ENCODE measurements around the gene ST6GAL1.
"Not testable (repeated sequence)": the region's sequence is repeated elsewhere in the genome, so short reads cannot be mapped to it uniquely, and the experiment has no call there.

Gene ST6GAL1, protein sequence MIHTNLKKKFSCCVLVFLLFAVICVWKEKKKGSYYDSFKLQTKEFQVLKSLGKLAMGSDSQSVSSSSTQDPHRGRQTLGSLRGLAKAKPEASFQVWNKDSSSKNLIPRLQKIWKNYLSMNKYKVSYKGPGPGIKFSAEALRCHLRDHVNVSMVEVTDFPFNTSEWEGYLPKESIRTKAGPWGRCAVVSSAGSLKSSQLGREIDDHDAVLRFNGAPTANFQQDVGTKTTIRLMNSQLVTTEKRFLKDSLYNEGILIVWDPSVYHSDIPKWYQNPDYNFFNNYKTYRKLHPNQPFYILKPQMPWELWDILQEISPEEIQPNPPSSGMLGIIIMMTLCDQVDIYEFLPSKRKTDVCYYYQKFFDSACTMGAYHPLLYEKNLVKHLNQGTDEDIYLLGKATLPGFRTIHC

DNA sequence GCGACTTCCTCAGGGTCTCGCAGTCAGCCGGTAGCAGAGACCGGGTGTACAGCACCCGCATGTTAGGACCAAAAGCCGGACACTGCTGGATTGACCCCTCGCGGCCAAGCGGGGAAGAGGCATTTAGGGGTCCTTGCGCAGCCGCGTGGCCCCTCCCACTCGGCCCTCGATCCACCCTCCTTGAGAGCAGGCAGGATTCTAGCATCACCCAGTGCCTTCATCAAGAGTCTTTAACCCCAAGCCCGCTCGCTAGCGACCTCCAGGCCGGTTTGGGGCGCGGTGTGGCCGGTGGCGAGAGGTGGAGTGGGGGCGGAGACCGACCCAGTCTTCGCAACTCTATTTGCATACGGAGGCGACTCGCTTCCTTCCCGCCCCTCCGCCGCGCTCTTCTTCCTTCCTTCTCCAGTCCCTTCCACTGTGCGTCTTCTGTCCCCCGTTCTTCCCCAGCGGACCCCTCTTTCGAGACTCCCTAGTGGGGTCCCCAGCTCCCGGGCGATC lies at the start of gene ST6GAL1:
Gene ST6GAL1 (plus strand): TSS at position 384 of the 498 bp plus-strand sequence. CDS start 112,178 bp downstream, outside the sequence.
- no peak for DNase-seq

DNA sequence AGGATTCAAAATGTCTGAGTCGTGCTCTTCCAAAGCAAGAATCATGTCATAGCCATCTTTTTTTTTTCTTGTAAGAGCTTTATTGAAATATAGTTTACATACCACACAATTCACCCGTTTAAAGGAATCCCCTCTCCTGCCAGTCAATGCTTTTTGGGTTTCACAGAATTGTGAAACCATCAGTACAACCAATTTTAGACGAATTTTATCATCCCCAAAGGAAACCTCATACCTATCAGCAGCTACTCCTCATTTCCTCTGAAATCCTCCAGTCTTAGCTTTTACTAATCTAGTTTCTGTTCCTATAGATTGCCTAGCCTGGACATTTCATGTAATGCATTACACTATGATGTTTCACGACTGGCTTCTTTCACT lies 48.2 kb upstream of the ST6GAL1 start:
- DNase-seq: no peak

- no peak for DNase-seq
Measured at GRCh38 chr3:186882881-186883685, 47.2 kb upstream of the ST6GAL1 start.

- no peak for DNase-seq
Measured at GRCh38 chr3:186883686-186884058, 46.7 kb upstream of the ST6GAL1 start.

DNA sequence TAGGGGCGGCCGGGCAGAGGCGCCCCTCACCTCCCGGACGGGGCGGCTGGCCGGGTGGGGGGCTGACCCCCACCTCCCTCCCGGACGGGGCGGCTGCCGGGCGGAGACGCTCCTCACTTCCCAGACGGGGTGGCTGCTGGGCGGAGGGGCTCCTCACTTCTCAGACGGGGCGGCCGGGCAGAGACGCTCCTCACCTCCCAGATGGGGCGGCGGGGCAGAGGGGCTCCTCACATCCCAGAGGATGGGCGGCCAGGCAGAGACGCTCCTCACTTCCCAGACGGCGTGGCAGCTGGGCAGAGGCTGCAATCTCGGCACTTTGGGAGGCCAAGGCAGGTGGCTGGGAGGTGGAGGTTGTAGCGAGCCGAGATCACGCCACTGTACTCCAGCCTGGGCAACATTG lies 45.5 kb upstream of the ST6GAL1 start:
- DNase-seq: not testable (repeated sequence)

DNA sequence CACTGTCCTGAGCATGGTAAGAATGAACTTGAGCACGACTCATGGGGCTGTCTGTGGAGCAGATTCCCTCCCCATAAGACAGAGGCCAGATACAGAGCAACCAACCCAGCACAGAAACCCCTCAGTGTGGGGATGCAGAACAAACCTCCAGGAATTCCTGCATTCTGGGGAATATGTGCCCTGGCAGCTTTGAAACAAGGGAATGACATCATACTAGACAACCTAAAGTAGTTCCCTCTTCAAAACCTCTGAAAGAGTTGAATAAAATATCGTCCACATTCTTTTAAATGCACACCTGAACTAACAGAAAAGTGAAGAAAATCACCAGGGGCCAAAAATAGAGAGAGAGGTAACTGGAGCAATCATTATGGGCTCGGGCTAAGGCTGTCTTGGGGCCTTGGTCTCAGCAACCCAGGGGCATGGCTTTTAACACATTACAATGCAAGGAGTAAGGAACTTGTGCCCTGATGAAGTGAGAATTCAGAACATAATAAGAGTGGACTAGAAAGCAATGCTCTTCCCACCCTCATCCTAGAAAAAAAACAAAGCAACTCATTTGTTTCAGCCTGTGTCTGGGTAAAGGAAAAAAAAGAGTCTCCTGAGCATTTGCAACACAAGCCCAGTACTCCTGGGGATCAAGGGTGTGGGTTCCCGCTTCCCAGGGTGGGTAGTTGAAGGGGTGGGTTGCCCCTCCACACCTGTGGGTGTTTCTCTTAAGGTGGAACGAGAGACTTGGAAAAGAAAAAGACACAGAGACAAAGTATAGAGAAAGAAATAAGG lies 43.9 kb upstream of the ST6GAL1 start:
- DNase-seq: no peak

- not testable (repeated sequence) for DNase-seq
Measured at GRCh38 chr3:186887507-186887938, 42.8 kb upstream of the ST6GAL1 start.

DNA sequence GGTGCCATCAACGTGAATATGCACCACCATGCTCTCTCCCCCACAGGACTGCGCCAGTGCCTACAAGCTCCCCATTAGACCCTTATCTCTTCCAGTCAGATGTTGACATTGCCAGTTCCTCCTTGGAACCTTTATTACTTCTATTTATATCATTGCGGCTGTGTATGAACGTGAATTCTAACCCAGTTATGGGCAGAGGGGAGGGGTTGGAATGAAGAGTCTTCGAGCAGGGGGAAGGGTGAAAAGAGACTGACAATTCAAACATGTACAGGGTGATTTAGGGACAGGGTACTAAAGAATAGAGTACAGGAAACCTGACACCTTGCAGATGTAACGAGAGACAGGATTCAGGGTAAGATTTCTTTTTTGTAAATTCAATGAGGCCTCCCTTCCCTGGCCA lies 41.8 kb upstream of the ST6GAL1 start:
- DNase-seq: peak; percentile 90

- not testable (repeated sequence) for DNase-seq
Measured at GRCh38 chr3:186889698-186890097, 40.6 kb upstream of the ST6GAL1 start.

GRCh38 chr3:186890911-186891310 lies 39.4 kb upstream of the ST6GAL1 start:
- no peak for DNase-seq

DNA sequence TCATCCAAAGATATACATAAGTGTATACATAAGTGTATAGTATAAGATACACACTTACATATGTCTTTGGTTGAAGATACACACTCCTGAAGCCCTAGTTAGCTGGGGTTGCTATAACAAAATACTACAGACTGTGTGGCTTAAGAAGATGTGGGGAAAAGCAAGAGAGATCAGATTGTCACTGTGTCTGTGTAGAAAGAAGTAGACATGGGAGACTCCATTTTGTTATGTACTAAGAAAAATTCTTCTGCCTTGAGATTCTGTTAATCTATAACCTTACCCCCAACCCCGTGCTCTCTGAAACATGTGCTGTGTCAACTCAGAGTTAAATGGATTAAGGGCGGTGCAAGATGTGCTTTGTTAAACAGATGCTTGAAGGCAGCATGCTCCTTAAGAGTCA lies 37.3 kb upstream of the ST6GAL1 start:
- not testable (repeated sequence) for DNase-seq

DNA sequence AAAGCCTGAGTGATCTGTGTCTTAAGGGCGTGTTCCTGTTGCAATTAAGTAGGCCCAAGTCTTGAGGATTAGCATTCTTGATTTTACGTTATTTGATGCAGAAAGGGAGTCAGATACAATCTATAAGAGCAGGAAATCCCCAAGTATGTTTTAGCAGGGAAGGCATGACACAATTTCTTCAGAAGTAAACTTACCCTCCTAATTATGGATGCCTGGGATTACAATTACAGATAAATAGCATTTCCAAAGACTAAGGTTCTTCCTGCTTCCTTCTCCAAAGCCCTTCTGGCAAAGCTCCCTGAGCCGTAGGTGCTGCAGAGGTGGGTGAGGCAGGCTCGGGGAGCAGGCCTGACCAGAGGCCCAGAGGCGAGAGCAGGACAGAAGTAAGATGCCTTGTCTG lies 34.9 kb upstream of the ST6GAL1 start:
- no peak for DNase-seq

DNA sequence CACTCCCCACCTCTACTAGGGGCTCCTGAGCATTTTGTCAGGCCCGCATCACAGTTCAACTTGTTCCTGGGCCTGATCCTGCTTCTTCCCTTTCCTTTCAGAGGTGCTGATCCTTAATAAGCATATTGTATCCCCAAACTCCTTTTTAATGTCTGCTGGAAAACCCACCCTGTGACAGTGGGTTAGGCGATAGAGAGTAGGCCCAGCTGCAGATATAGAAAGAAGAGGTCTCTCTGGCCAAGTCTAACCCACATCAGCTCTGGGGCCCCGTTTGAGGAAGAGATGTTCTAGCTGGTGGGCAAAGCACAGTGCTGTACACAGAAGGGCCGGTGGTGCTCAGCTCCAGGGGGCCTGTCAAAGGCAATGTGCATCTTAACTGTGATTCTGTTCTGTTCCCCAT lies 34.3 kb upstream of the ST6GAL1 start:
- DNase-seq: no peak

GRCh38 chr3:186896875-186897274 lies 33.5 kb upstream of the ST6GAL1 start:
- no peak for DNase-seq

DNA sequence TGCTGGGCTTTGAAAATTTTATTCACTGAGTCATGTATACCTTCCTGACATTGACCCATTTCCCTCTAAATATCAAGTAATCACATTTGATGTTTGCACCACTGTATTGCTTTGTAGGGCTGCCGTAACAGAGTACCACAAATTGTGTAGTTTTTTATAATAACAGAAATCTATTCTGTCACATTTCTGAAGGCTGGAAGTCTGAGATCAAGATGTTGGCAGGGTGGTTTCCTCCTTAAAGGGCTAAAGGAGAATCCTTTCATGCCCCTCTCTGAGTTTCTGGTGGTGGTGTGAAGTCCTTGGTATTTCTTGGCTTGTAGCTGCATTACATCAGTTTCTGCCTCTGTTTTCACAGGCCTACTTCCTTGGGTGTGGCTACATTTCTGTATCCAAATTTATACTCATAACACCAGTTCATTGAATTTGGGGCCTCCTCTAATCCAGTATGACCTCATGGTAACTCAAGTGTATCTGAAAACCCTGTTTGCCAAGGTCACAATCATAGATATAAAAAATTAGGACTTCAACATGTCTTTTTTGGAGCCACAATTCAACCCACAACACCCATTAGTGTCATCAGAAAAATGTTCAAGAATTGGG lies 29.1 kb upstream of the ST6GAL1 start:
- DNase-seq: no peak

DNA sequence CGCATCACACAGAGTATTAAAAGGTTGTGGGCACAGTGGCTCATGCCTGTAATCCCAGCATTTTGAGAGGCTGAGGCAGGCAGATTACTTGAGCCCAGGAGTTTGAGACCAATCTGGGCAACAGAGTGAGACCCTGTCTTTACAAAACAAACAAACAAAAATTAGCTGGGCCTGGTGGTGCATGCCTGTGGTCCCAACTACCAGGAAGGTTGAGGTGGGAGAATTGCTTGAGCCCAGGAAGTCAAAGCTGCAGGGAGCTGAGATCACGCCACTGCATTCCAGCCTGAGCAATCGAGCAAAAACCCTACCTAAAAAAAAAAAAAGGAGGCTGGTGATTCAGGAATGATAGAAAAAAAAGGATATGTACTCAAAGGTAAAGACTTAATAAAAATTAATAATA lies 28.2 kb upstream of the ST6GAL1 start:
- no peak for DNase-seq

DNA sequence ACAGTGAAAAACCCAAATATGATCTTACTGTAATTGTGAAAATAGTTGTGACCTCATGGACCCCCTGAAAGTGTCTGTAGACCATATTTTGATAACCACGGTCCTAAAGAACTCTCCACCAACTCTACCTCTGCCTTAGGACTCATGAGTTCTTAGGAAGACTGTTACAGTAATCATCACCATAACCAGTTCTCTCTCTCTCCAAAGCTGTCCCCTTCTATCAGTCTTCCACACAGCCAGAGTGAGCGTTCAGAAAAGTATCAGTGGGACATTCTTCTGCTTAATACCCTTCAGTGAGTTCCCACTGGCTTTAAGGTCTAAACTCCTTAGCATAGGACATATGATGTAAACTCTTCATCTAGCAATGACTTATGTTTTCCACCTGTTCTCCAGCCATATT lies 27.6 kb upstream of the ST6GAL1 start:
- DNase-seq: no peak

DNA sequence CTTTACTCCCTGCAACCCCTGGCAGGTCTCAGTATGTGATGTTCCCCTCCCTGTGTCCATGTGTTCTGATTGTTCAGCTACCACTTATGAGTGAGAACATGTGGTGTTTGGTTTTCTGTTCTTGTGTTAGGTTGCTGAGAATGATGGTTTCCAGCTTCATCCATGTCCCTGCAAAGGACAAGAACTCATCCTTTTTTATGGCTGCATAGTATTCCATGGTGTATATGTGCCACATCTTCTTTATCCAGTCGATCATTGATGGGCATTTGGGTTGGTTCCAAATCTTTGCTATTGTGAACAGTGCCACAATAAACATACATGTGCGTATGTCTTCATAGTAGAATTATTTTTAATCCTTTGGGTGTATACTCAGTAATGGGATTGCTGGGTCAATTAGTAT lies 26.6 kb upstream of the ST6GAL1 start:
- not testable (repeated sequence) for DNase-seq

GRCh38 chr3:186907075-186907474 lies 23.3 kb upstream of the ST6GAL1 start:
- DNase-seq: not testable (repeated sequence)

DNA sequence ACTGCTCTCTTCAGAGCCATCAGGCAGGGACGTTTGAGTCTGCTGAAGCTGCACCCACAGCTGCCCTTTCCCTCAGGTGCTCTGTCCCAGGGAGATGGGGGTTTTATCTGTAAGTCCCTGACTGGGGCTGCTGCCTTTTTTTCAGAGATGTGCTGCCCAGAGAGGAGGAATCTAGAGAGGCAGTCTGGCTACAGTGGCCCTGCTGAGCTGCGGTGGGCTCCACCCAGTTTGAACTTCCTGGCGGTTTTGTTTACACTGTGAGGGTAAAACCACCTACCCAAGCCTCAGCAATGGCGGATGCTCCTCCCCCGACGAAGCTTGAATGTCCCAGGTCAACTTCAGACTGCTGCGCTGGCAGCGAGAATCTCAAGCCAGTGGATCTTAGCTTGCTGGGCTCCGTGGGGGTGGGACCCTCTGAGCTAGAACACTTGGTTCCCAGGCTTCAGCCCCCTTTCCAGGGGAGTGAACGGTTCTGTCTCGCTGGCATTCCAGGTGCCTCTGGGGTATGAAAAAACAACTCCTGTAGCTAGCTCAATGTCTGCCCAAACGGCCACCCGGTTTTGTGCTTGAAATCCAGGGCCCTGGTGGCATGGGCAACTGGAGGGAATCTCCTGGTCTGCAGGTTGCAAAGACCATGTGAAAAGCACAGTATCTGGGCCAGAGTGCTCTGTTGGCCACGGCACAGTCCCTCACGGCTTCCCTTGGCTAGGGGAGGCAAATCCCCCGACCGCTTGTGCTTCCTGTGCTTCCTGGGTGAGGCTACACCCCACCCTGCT lies 21.1 kb upstream of the ST6GAL1 start:
- no peak for DNase-seq
